GM12801 (cell line): ENCODE data around the gene DCX.

Experiments
- CTCF ChIP-seq: IDR thresholded peaks from one replicate; pipeline ENCODE4 v1.5.1; 2011; ENCODE audit warnings: control low read depth; ENCODE audit not compliant: insufficient read length; ENCODE audit errors: extremely low read depth

Gene DCX

GRCh38 chrX:111282991-111283390 is 129.0 kb downstream of the DCX start:
- no peak for TF ChIP-seq CTCF

GRCh38 chrX:111282139-111282538 is 129.9 kb downstream of the DCX start:
- TF ChIP-seq CTCF: no peak

GRCh38 chrX:111270339-111270738 is 141.7 kb downstream of the DCX start, which contains the start of gene CAPN6:
Gene CAPN6 (minus strand): TSS chrX:111270483. CDS start chrX:111263936, 6,547 bp downstream.
- no peak for TF ChIP-seq CTCF

GRCh38 chrX:111268506-111268905 is 143.5 kb downstream of the DCX start:
- TF ChIP-seq CTCF: no peak

GRCh38 chrX:111265486-111265885 is 146.5 kb downstream of the DCX start:
- no peak for TF ChIP-seq CTCF

- no peak for TF ChIP-seq CTCF
Measured at GRCh38 chrX:111264385-111264784, 147.6 kb downstream of the DCX start.

GRCh38 chrX:111262086-111262485 is 149.9 kb downstream of the DCX start:
- no peak for TF ChIP-seq CTCF

- TF ChIP-seq CTCF: no peak
Measured at GRCh38 chrX:111260451-111260850, 151.5 kb downstream of the DCX start.
